ENCODE data around the gene NUDT13.

NUDT13 gene

DNA sequence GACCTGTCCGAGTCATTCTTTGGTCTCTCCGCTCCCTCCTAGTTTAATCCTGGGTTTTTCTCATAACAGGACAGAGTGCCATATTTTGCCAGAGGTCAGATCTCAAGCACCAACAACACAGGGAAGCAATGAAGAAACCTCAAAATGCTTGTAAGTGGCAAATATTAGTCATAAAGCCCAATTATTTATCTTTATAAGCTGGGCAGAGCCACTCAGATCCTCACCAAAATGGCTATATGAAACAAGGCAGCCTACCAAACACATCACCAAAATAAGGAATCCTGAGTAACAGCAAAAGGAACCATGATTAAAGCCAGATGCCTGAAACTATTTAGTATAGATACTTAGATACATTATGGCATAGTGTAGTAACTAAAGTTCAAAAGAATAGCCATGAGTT is 52.8 kb downstream of the NUDT13 start:
- DNase-seq (ENCODE audit: low read depth, low spot score) = no peak

DNA sequence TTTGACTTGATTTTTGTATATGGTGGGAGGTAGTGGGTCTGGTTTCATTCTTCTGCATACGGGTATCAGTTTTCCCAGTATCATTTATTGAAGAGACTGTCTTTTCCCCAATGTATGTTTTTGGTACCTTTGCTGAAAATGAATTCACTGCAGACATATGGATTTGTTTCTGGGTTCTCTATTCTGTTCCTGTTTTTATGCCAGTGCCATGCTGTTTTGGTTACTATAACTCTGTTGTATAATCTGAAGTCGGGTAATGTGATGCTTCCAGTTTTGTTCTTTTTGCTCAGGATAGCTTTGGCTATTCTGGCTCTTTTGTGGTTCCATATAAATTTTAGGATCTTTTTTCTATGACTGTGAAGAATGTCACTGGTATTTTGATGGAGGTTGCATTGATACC is 56.7 kb downstream of the NUDT13 start:
- DNase-seq (ENCODE audit: low read depth, low spot score) = no peak

DNA sequence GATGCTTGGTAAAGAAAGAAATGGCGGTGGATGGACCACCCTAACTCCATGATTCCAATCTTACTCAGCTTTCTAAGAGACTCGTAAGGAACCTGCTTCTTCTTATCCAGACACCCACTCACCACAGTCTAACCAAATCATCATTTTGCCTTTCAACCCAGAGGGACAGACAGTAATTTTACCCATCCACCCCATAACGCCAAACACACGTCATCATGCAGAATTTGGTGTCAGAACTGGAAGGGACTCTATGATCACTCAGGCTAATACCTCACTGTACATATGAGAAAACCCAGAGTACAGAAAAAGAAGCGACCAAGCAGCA is 57.2 kb downstream of the NUDT13 start:
- no peak for DNase-seq (ENCODE audit: low read depth, low spot score)

DNA sequence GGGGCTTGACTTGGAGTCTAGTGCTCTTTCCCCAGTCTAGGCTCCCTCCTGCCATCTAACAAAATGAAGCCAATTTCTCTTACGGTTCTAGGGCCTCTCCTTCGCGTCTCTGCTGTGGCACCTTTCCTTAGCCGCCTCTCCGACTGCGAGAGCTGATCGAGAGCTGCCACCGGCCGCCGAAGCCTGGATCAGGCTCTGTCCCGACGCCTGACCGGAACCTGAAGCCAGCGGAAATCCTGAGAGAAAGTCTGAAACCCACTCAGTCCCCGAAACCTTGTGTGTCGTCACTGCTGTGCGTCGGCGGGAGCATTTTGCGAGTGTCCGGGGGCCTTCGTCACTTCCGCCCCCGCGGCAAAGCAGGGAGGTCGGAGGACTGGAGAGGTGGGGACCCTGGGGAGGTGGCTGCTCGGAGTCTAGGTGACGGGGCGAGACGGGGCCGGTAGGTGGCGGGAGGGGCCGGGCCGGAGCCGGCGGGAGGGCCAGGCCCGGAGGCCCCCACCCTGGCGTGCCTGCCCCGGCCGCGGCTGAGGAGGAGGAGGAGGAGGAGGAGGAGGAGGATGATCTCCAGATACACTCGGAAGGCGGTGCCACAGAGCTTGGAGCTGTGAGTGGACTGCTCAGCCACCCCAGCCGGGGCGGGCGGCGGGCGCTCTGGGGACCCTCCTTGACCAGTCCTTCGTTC is 57.7 kb downstream of the NUDT13 start, which contains the start of the genes ECD and FAM149B1:
ECD (minus strand) TSS at position 226 of the 682 bp plus-strand sequence. CDS start 4,071 bp downstream, outside the sequence.
FAM149B1 (plus strand) TSS at position 337 of the 682 bp plus-strand sequence; CDS start at position 558, 221 bp downstream.
- peak; percentile 84 for DNase-seq (ENCODE audit: low read depth, low spot score)

DNA sequence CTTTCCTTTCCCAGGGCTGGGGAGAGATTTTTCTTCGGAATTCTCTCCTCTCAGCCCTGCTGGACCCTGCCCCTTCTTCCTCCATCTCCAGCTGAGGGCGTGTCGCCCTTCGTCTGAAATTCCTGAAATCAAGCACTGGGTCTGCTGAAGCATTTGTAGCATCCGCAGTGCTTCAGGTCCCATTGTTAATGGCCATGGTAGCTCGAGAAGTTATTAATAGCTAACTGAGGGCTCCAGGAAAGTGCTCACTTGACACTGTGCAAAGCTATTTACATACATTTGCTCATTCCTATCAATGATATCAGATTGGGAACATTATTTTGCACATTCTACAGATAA is 58.2 kb downstream of the NUDT13 start:
- DNase-seq (ENCODE audit: low read depth, low spot score) = no peak

DNA sequence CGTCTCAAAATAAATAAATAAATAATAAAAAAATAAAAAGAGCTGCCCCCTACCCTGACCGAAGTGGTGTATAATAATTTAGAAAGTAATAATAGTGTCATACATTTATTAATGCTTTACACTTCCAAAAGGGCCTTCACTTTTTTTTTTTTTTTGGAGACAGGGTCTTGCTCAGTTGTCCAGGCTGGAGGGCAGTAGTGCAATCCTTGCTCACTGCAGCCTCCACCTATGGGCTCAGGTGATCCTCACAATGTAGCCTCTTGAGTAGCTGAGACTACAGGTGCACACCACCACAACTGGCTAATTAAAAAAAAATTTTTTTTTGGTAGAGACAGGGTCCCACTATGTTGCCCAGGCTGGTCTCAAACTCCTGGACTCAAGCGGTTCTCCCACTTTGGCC is 59.1 kb downstream of the NUDT13 start:
- DNase-seq (ENCODE audit: low read depth, low spot score) = no peak

DNA sequence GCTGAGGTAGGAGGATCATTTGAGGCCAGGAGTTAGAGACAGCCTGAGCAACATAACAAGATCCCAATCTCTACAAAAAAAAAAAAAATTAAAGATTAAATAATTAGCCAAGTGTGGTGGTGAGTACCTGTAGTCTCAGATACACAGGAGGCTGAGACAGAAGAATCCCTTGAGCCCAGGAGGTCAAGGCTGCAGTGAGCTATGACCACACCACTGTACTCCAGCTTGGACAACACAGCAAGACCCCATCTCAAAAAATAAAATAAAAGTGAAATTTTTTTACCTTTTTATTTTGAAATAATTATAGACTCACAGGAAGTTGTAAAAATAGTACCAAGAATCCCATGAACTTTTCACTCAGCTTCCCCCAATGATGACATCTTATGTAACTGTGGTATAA is 62.6 kb downstream of the NUDT13 start:
- no peak for DNase-seq (ENCODE audit: low read depth, low spot score)

DNA sequence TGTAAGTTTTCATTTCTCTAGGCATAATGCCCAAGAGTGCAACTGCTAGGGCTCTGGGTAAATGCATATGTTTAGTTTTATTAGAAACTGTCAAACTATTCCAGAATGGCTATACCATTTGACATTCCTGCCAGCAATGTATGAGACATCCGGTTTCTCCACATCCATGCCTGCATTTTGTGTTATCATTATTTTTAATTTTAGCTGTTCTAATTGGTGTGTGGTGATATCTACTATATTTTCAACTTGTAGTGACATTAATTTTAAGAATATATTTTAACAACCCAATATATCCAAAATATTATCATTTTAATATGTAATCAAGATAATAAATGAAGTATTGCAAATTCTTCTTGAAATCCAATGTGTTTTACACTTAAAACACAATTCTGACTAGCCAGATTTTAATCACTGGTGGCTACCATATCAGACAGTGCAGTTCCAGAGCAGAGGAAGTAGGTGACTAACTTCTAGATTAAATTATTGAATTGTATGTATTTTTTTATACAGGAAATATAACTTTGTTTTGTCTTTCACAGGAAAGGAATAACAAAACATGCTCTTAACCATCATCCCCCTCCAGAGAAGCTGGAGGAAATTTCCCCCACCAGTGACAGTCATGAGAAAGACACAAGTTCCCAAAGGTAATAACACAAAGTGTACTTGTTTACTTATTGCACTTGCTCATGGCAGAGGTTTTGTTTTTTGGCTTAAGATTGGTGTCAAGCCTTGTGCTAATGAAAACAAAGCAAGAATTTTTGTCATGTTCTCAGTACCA is 64.1 kb downstream of the NUDT13 start:
- no peak for DNase-seq (ENCODE audit: low read depth, low spot score)

All from activated naive CD8-positive, alpha-beta T cell treated with anti-CD3 and anti-CD28 coated beads, Interleukin-2, amount 50 U/mL, for 16 hours (primary cell).